Ascending aorta (tissue), 2 donors: ENCODE measurements around the gene ATXN1. TPM values are rescaled to one million over a fixed set of nuclear protein-coding genes. Genes with fewer than 3 reads are reported as not detected.

Experiments used
- DNase-seq, 2 donors: peaks; one replicate each; pipeline ENCODE4 v3.0.0-alpha.2; 2019; ENCODE audit warnings: low spot score in 2 of 2
- H3K27ac ChIP-seq, 2 donors: fragments of 200-600 bp; sonication (generic); one replicate each; pipeline ENCODE4 v1.5.1; 2016 to 2017; ENCODE audit warnings: mild to moderate bottlenecking in 1 of 2
- H3K27me3 ChIP-seq: fragments of 200-600 bp; sonication (generic); one replicate; pipeline ENCODE4 v1.5.1; 2017
- H3K36me3 ChIP-seq, 2 donors: fragments of 200-600 bp; sonication (generic); one replicate each; pipeline ENCODE4 v1.5.1; 2016
- H3K4me1 ChIP-seq, 2 donors: fragments of 200-600 bp; sonication (generic); one replicate each; pipeline ENCODE4 v1.5.1; 2016 to 2017; ENCODE audit warnings: mild to moderate bottlenecking in 1 of 2
- H3K4me3 ChIP-seq, 2 donors: fragments of 200-600 bp; sonication (generic); one replicate each; pipeline ENCODE4 v1.5.1; 2016 to 2017; ENCODE audit warnings: mild to moderate bottlenecking in 1 of 2
- H3K9me3 ChIP-seq, 2 donors: fragments of 200-600 bp; sonication (generic); one replicate each; pipeline ENCODE4 v1.5.1; 2016
- CTCF ChIP-seq, 3 experiments: fragments of 200-600 bp in 2 of 3; fragments of 450-650 bp in 1 of 3; sonication (generic) in 2 of 3; IDR thresholded peaks; one replicate each; pipeline ENCODE4 v1.5.1; 2016 to 2019; ENCODE audit warnings: antibody characterized with exemption in 3 of 3, mild to moderate bottlenecking in 1 of 3, moderate library complexity in 1 of 3
- intact Hi-C: fragments of 100-400 bp; cut with DNase I; formaldehyde crosslinking; loops from one replicate; pipeline ENCODE4 v1.15.1; 2023
- total RNA-seq: library from RNA; depleted of rRNA; stranded (reverse); fragments of >200 nt; gene quantifications from one replicate; pipeline ENCODE4 v1.1.0, GENCODE V29; 2016

ATXN1 gene
- total RNA-seq, 1 donor from 2014 or later = 68.3 TPM

- H3K27me3 ChIP-seq = no peaks in the 10 kb centered on the region
- H3K27ac ChIP-seq = no peak overlapping the region
- DNase-seq = no peak
- intact Hi-C loops = no loop called here
- peaks cover 0 to 21% of the 10 kb centered on the region in 2 donors for H3K4me1 ChIP-seq
- no peaks in the 10 kb centered on the region for H3K9me3 ChIP-seq
- no peak overlapping the region for H3K4me3 ChIP-seq
- TF ChIP-seq CTCF (IDR thresholded peaks at IDR 0.05) = no peak
- H3K36me3 ChIP-seq = no peaks in the 10 kb centered on the region
Observed at GRCh38 chr6:16681260-16681873, 79.9 kb downstream of the ATXN1 start.

- Histone ChIP-seq H3K4me1 (peaks cover 0 to 19% of the 10 kb centered on the region in 2 donors), H3K36me3 (no peaks in the 10 kb centered on the region), H3K27ac (no peak overlapping the region), H3K4me3 (no peak overlapping the region), H3K9me3 (no peaks in the 10 kb centered on the region), H3K27me3 (no peaks in the 10 kb centered on the region)
- TF ChIP-seq CTCF (IDR thresholded peaks at IDR 0.05) = no peak
- no peak for DNase-seq
- intact Hi-C loops = no loop called here
Observed at GRCh38 chr6:16679050-16679449, 82.2 kb downstream of the ATXN1 start.

- no peak for DNase-seq
- Histone ChIP-seq H3K9me3 (no peaks in the 10 kb centered on the region), H3K4me1 (peaks cover 0 to 18% of the 10 kb centered on the region in 2 donors), H3K36me3 (no peaks in the 10 kb centered on the region), H3K27ac (no peak overlapping the region), H3K27me3 (no peaks in the 10 kb centered on the region), H3K4me3 (no peak overlapping the region)
- intact Hi-C loops = no loop called here
- no peak for TF ChIP-seq CTCF (IDR thresholded peaks at IDR 0.05)
Observed at GRCh38 chr6:16677458-16677857, 83.8 kb downstream of the ATXN1 start.

GRCh38 chr6:16676978-16677377 lies 84.3 kb downstream of the ATXN1 start:
- Histone ChIP-seq H3K27ac (no peak overlapping the region), H3K36me3 (no peaks in the 10 kb centered on the region), H3K9me3 (no peaks in the 10 kb centered on the region), H3K27me3 (no peaks in the 10 kb centered on the region), H3K4me3 (peak overlapping the region in 1 of 2 donors; percentile 15), H3K4me1 (peaks cover 0 to 22% of the 10 kb centered on the region in 2 donors)
- TF ChIP-seq CTCF (IDR thresholded peaks at IDR 0.05) = no peak
- DNase-seq = no peak
- intact Hi-C loops = no loop called here

- DNase-seq = no peak
- Histone ChIP-seq H3K9me3 (no peaks in the 10 kb centered on the region), H3K36me3 (no peaks in the 10 kb centered on the region), H3K27me3 (no peaks in the 10 kb centered on the region), H3K27ac (no peak overlapping the region), H3K4me3 (no peak overlapping the region), H3K4me1 (peaks cover 0 to 25% of the 10 kb centered on the region in 2 donors)
- intact Hi-C loops = no loop called here
- TF ChIP-seq CTCF (IDR thresholded peaks at IDR 0.05) = no peak
Observed at GRCh38 chr6:16676376-16676775, 84.9 kb downstream of the ATXN1 start.
